ENCODE results near the gene TSPAN11. TPM values are rescaled to one million over a fixed set of nuclear protein-coding genes. Genes with fewer than 3 reads are reported as not detected.
A peak's percentile ranks its signal among the peaks of the same experiment; 100 is the strongest.

The TSPAN11 gene
- total RNA-seq, 4 donors from 2014 or later, result 0.18 to 12.4 (median 1.5) TPM

- no peak overlapping the region for H3K27ac ChIP-seq
- H3K9me3 ChIP-seq, result no peaks in the 10 kb centered on the region
- H3K36me3 ChIP-seq, result no peaks in the 10 kb centered on the region
- TF ChIP-seq POLR2A (IDR thresholded peaks at IDR 0.05), result no peak
- TF ChIP-seq CTCF (IDR thresholded peaks at IDR 0.05), result no peak
- no peaks in the 10 kb centered on the region for H3K4me1 ChIP-seq
- H3K27me3 ChIP-seq, result no peaks in the 10 kb centered on the region
- DNase-seq, result no peak
- H3K4me3 ChIP-seq, result no peak overlapping the region
Observed at GRCh38 chr12:30913323-30913722, 13.2 kb upstream of the TSPAN11 start.

GRCh38 chr12:30914986-30915591 lies 11.5 kb upstream of the TSPAN11 start:
- Histone ChIP-seq H3K4me1 (no peaks in the 10 kb centered on the region), H3K4me3 (no peak overlapping the region), H3K27ac (no peak overlapping the region), H3K27me3 (no peaks in the 10 kb centered on the region), H3K9me3 (no peaks in the 10 kb centered on the region), H3K36me3 (no peaks in the 10 kb centered on the region)
- no peak for DNase-seq
- TF ChIP-seq CTCF (IDR thresholded peaks at IDR 0.05), result no peak
- TF ChIP-seq POLR2A (IDR thresholded peaks at IDR 0.05), result no peak

- TF ChIP-seq POLR2A (IDR thresholded peaks at IDR 0.05) (no peak), CTCF (IDR thresholded peaks at IDR 0.05) (no peak)
- Histone ChIP-seq H3K36me3 (no peaks in the 10 kb centered on the region), H3K9me3 (no peaks in the 10 kb centered on the region), H3K27me3 (no peaks in the 10 kb centered on the region), H3K27ac (no peak overlapping the region), H3K4me1 (peaks cover 0 to 8% (median 0%) of the 10 kb centered on the region in 4 donors), H3K4me3 (no peak overlapping the region)
- DNase-seq, result no peak
Observed at GRCh38 chr12:30923057-30923456, 3.5 kb upstream of the TSPAN11 start.

- Histone ChIP-seq H3K27me3 (no peaks in the 10 kb centered on the region), H3K4me1 (peaks cover 0 to 15% (median 0%) of the 10 kb centered on the region in 4 donors), H3K36me3 (no peaks in the 10 kb centered on the region), H3K27ac (peak overlapping the region in 3 of 4 donors; percentile 25 to 62 (median 55)), H3K4me3 (peak overlapping the region; percentile 22 to 49 (median 38)), H3K9me3 (no peaks in the 10 kb centered on the region)
- TF ChIP-seq POLR2A (IDR thresholded peaks at IDR 0.05) (no peak), CTCF (IDR thresholded peaks at IDR 0.05) (no peak)
- no peak for DNase-seq
Observed at GRCh38 chr12:30925607-30926242, 823 bp upstream of the TSPAN11 start.

- Histone ChIP-seq H3K27me3 (no peaks in the 10 kb centered on the region), H3K4me1 (peaks cover 0 to 18% (median 0%) of the 10 kb centered on the region in 4 donors), H3K27ac (peak overlapping the region in 1 of 4 donors; percentile 55), H3K36me3 (no peaks in the 10 kb centered on the region), H3K4me3 (peak overlapping the region in 1 of 4 donors; percentile 42), H3K9me3 (no peaks in the 10 kb centered on the region)
- TF ChIP-seq CTCF (IDR thresholded peaks at IDR 0.05) (no peak), POLR2A (IDR thresholded peaks at IDR 0.05) (no peak)
- DNase-seq, result no peak
Observed at GRCh38 chr12:30927222-30927611, 669 bp downstream of the TSPAN11 start.
